K562 (cell line): ENCODE measurements around the gene RUVBL2. TPM values are rescaled to one million over a fixed set of nuclear protein-coding genes. Genes with fewer than 3 reads are reported as not detected.

Source experiments
- ATF7 ChIP-seq: fragments of 450-650 bp; IDR thresholded peaks from 2 replicates; pipeline ENCODE4 v1.7.1; 2014; ENCODE audit warnings: mild to moderate bottlenecking, moderate library complexity
- ELK1 ChIP-seq: sonication (generic); formaldehyde crosslinking; IDR thresholded peaks from 2 replicates; pipeline ENCODE4 v1.8.1; 2022; ENCODE audit warnings: missing genetic modification reagents
- MEF2D ChIP-seq: conservative IDR thresholded peaks from 2 replicates; pipeline ENCODE4 v1.6.1; 2016; ENCODE audit warnings: low read depth, missing genetic modification characterization, missing compliant biosample characterization
- MXI1 ChIP-seq: IDR thresholded peaks from 2 replicates; pipeline ENCODE4 v1.6.1; 2011; ENCODE audit warnings: low read depth, mild to moderate bottlenecking, improper control_type of control experiment, low read length
- NFE2L1 ChIP-seq: fragments of 450-650 bp; IDR thresholded peaks from 2 replicates; pipeline ENCODE4 v1.6.1; 2016; ENCODE audit warnings: missing genetic modification characterization, low read depth, mild to moderate bottlenecking, missing compliant biosample characterization, moderate library complexity, borderline replicate concordance
- NONO ChIP-seq, 2 experiments: fragments of 200-400 bp in 1 of 2; fragments of 450-650 bp in 1 of 2; formaldehyde crosslinking in 1 of 2; IDR thresholded peaks; 2 replicates each; pipeline ENCODE4 v1.6.1; 2017; ENCODE audit warnings: low read depth in 2 of 2, mild to moderate bottlenecking in 2 of 2, moderate library complexity in 2 of 2, low read length in 1 of 2
- SMARCC2 ChIP-seq: fragments of 450-650 bp; IDR thresholded peaks from 2 replicates; pipeline ENCODE4 v1.6.1; 2017; ENCODE audit warnings: antibody characterized with exemption, moderate library complexity, mild to moderate bottlenecking, low read depth
- TRIM25 ChIP-seq: fragments of 450-650 bp; IDR thresholded peaks from 2 replicates; pipeline ENCODE4 v1.7.0; 2016; ENCODE audit warnings: borderline replicate concordance
- U2AF2 ChIP-seq: fragments of 200-400 bp; formaldehyde crosslinking; optimal IDR thresholded peaks from 2 replicates; pipeline ENCODE3; 2017; ENCODE audit warnings: low read depth, mild to moderate bottlenecking, low read length
- ZBTB40 ChIP-seq, 2 experiments: fragments of 450-650 bp in 1 of 2; sonication (generic) in 1 of 2; formaldehyde crosslinking in 1 of 2; IDR thresholded peaks; 2 replicates each; pipeline versions ENCODE4 v1.7.1 to v1.9.0; 2016 to 2022; ENCODE audit warnings: inconsistent platforms in 1 of 2, mild to moderate bottlenecking in 1 of 2, missing genetic modification reagents in 1 of 2
- ZBTB8A ChIP-seq: fragments of 450-650 bp; IDR thresholded peaks from 2 replicates; pipeline ENCODE4 v1.6.1; 2018; ENCODE audit warnings: mild to moderate bottlenecking, moderate library complexity; ENCODE audit not compliant: partially characterized antibody
- ZNF449 ChIP-seq: fragments of 250-450 bp; sonication (Bioruptor Pico); IDR thresholded peaks from 2 replicates; pipeline ENCODE4 v1.8.0; 2022; ENCODE audit warnings: moderate library complexity, mild to moderate bottlenecking, inconsistent platforms
- polyA plus RNA-seq, 8 experiments: library from polyadenylated mRNA; depleted of rRNA in 4 of 8; stranded (reverse) in 5 of 8; unstranded in 3 of 8; fragments of >200 nt; fragmentation: Nextera tagmentation in 2 of 8; fragmentation: Illumina TruSeq in 1 of 8; extraction: Ambion mirVana in 2 of 8; extraction: Trizol in 1 of 8; gene quantifications; 2 replicates each; pipeline versions ENCODE4 v1.2.1 to v1.2.3, GENCODE V29; 2011 to 2014; ENCODE audit warnings: inconsistent platforms in 1 of 8, missing spikeins in 1 of 8
- total RNA-seq, 7 experiments: library from RNA; depleted of rRNA in 6 of 7; stranded (reverse); fragments of >200 nt in 6 of 7; fragmentation: Illumina TruSeq in 2 of 7; extraction: Trizol in 2 of 7; gene quantifications; 2 replicates each; pipeline versions ENCODE4 v1.2.1 to v1.2.3, GENCODE V29; 2011 to 2021; ENCODE audit warnings: low replicate concordance in 1 of 7

RUVBL2 gene
- total and polyA plus RNA-seq, 9 of the 15 experiments (the other 6 are each of a cell fraction or from before 2014, with no cell fraction given) = 71.4 to 453 (median 237) TPM

- TF ChIP-seq TRIM25 (no peak), ZNF449 (no peak; the same call in 1 of the 2 replicates), SMARCC2 (peak; percentile 87), NONO (IDR thresholded peaks at IDR 0.05; ENCODE audit: low read depth in 2 of 2, low read length in 1 of 2) (peak in 1 of 2 experiments; percentile 89; a peak in 1 of 4 replicates), ZBTB40 (IDR thresholded peaks at IDR 0.05) (no peak), ZBTB40 (CRISPR knock-in tag; IDR thresholded peaks at IDR 0.05) (no peak), NFE2L1 (tag) (peak; percentile 89), ATF7 (peak; percentile 98), U2AF2 (no peak), MEF2D (tag) (peak; percentile 81), ZBTB8A (no peak), MXI1 (no peak), ELK1 (CRISPR knock-in tag) (no peak)
Observed at GRCh38 chr19:48963371-48964204, 30.1 kb upstream of the RUVBL2 start (continued).
